ENCODE results near the gene RELT. TPM values are rescaled to one million over a fixed set of nuclear protein-coding genes. Genes with fewer than 3 reads are reported as not detected.

RELT gene
- total and polyA plus RNA-seq, 8 donors = 1.2 to 18.7 (median 1.9) TPM; not detected in 2

DNA sequence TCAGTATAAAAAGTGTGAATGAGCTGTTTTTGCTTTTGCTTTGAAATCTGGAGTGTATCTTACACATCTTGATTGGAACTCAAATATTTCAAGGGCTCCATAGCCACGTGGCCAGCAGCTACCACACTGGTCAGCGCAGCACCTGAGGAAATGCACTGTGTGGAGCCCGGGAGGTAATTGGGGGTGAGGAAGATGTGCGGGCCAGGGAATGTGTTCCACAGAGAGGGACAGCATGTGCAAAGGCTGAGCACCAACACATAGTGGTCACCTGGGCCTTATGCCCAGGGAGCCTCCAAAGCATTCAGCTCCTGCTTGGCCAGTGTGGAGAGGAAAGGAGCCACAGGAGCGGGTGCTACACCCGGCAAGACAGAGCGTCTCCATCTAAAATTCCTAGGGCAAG is 20.8 kb downstream of the RELT start:
- Histone ChIP-seq H3K36me3 (peaks cover 0 to 54% (median 3%) of the 10 kb centered on the region in 4 donors), H3K27ac (no peak overlapping the region), H3K4me3 (no peak overlapping the region), H3K4me1 (peaks cover 0 to 11% (median 0%) of the 10 kb centered on the region in 4 donors), H3K9me3 (no peaks in the 10 kb centered on the region), H3K27me3 (no peaks in the 10 kb centered on the region)
- intact Hi-C loops (cut with DNase I; ENCODE audit: low total_unique reads) = loop anchor here (10.0 kb wide), 1 partner anchor 102 kb away; no protein-coding TSS in a partner anchor
- no peak for TF ChIP-seq POLR2AphosphoS5 (IDR thresholded peaks at IDR 0.05)
- no peak for TF ChIP-seq EP300 (IDR thresholded peaks at IDR 0.05)
- no peak for TF ChIP-seq POLR2A (IDR thresholded peaks at IDR 0.05)
- TF ChIP-seq, protein P1, sequence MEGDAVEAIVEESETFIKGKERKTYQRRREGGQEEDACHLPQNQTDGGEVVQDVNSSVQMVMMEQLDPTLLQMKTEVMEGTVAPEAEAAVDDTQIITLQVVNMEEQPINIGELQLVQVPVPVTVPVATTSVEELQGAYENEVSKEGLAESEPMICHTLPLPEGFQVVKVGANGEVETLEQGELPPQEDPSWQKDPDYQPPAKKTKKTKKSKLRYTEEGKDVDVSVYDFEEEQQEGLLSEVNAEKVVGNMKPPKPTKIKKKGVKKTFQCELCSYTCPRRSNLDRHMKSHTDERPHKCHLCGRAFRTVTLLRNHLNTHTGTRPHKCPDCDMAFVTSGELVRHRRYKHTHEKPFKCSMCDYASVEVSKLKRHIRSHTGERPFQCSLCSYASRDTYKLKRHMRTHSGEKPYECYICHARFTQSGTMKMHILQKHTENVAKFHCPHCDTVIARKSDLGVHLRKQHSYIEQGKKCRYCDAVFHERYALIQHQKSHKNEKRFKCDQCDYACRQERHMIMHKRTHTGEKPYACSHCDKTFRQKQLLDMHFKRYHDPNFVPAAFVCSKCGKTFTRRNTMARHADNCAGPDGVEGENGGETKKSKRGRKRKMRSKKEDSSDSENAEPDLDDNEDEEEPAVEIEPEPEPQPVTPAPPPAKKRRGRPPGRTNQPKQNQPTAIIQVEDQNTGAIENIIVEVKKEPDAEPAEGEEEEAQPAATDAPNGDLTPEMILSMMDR (IDR thresholded peaks at IDR 0.05) = no peak
- 70 to 91% (median 77%) methylated on average over 7 of the region's 7 CpGs for WGBS, 5 donors
- DNase-seq = no peak

GRCh38 chr11:73397468-73398131 is 21.4 kb downstream of the RELT start:
- WGBS, 5 donors = 81 to 91% (median 86%) methylated on average over 8 of the region's 8 CpGs
- intact Hi-C loops (cut with DNase I; ENCODE audit: low total_unique reads) = loop anchor here (10.0 kb wide), 1 partner anchor 103 kb away; no protein-coding TSS in a partner anchor

GRCh38 chr11:73398132-73398526 is 21.9 kb downstream of the RELT start:
- no peaks in the 10 kb centered on the region for H3K27me3 ChIP-seq
- peaks cover 0 to 42% (median 7%) of the 10 kb centered on the region in 4 donors for H3K36me3 ChIP-seq
- H3K27ac ChIP-seq = no peak overlapping the region
- no peak for DNase-seq
- TF ChIP-seq, protein P1 (IDR thresholded peaks at IDR 0.05) = no peak
- TF ChIP-seq POLR2AphosphoS5 (IDR thresholded peaks at IDR 0.05) (no peak), EP300 (IDR thresholded peaks at IDR 0.05) (no peak), POLR2A (IDR thresholded peaks at IDR 0.05) (no peak)
- H3K9me3 ChIP-seq = no peaks in the 10 kb centered on the region
- H3K4me1 ChIP-seq = peaks cover 0 to 4% (median 0%) of the 10 kb centered on the region in 4 donors
- 68 to 80% (median 71%) methylated on average over 5 of the region's 5 CpGs for WGBS, 5 donors
- intact Hi-C loops (cut with DNase I; ENCODE audit: low total_unique reads) = loop anchor here (10.0 kb wide), 1 partner anchor 103 kb away; no protein-coding TSS in a partner anchor
- no peak overlapping the region for H3K4me3 ChIP-seq

More at GRCh38 chr11:73397468-73398131, 21.4 kb downstream of the RELT start:
- H3K4me1 ChIP-seq = peaks cover 0 to 9% (median 0%) of the 10 kb centered on the region in 4 donors
- H3K27me3 ChIP-seq = no peaks in the 10 kb centered on the region
- H3K27ac ChIP-seq = no peak overlapping the region
- H3K4me3 ChIP-seq = no peak overlapping the region
- H3K9me3 ChIP-seq = no peaks in the 10 kb centered on the region
- DNase-seq = no peak
- peaks cover 0 to 48% (median 7%) of the 10 kb centered on the region in 4 donors for H3K36me3 ChIP-seq
- TF ChIP-seq POLR2A (IDR thresholded peaks at IDR 0.05) (no peak), EP300 (IDR thresholded peaks at IDR 0.05) (no peak), POLR2AphosphoS5 (IDR thresholded peaks at IDR 0.05) (no peak)
- TF ChIP-seq, protein P1 (IDR thresholded peaks at IDR 0.05) = no peak

DNA sequence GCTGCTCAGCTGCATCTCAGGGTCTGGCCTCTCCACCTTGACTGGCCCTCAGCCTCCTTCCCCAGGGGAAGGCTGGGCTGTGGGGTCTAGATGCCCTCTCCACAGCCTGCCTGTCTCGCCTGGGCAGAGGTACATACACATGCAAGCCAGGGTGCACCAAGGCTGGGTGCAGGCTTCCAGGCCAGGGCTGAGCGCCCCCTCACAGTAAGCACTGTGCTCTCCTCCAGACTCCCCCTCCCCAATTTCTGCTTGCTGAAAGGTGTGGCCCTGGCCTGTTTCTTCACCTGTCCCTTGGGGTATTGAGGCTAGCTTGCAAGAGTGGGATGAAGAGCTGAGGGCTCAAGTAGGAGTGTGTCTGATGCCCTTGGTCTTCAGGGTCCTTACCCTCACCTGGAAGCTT is 22.5 kb downstream of the RELT start:
- Histone ChIP-seq H3K36me3 (peaks cover 0 to 40% (median 7%) of the 10 kb centered on the region in 4 donors), H3K4me3 (no peak overlapping the region), H3K9me3 (no peaks in the 10 kb centered on the region), H3K27me3 (no peaks in the 10 kb centered on the region), H3K27ac (no peak overlapping the region), H3K4me1 (no peaks in the 10 kb centered on the region)
- TF ChIP-seq, protein P1 (IDR thresholded peaks at IDR 0.05) = no peak
- TF ChIP-seq POLR2A (IDR thresholded peaks at IDR 0.05) (no peak), POLR2AphosphoS5 (IDR thresholded peaks at IDR 0.05) (no peak), EP300 (IDR thresholded peaks at IDR 0.05) (no peak)
- intact Hi-C loops (cut with DNase I; ENCODE audit: low total_unique reads) = loop anchor here (10.0 kb wide), 1 partner anchor 104 kb away; no protein-coding TSS in a partner anchor
- 78 to 98% (median 90%) methylated on average over 2 of the region's 2 CpGs; no CpG with 5 or more reads in 1 of the 5 donors for WGBS, 5 donors
- DNase-seq = peak in 1 of 2 donors; percentile 5
